Activated effector memory CD4-positive, alpha-beta T cell treated with anti-CD3 and anti-CD28 coated beads, Interleukin-2, amount 50 U/mL, for 16 hours (primary cell): ENCODE data around the gene PARD3.

Experiments used
- DNase-seq: peaks from one replicate; pipeline ENCODE4 v3.0.0-alpha.2; 2020

Gene PARD3

DNA sequence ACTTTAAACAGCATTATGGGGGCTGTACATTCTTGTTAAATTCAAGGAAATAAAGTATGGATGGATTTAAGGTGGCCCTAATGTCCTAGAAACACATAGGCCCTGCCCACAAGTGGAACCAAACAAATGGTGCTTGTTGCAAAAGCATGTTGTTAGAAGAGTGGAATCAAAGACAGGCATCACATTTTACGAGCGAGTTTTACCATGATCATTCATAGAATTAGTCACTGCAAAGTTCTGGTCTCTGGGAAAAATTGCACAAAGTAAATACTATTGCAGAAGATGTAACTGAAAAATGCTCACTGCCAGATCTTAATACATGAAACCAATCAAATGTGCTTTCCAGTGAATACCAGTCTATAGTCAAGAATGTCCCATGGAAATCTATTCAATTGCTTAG, 677.1 kb downstream of the PARD3 start:
- no peak for DNase-seq

DNA sequence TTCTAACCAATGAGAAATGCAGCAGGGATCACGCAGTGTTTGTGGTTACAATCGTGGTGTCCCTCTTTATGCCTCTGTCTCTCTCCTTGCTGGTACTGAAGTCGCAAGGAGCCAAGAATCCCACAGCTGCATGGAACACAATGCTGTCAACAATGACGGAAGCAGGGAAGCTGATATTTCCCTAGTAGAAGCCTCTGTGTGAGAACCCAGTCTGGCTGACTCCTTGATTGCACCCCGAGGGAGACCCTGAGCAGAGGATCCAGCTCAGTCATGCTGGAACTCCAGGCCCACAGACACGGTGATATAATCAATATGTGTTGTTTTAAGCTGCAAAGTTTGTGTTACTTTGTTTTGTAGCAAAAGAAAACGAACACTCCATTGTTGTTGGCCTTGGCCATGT, 677.9 kb downstream of the PARD3 start:
- no peak for DNase-seq

DNA sequence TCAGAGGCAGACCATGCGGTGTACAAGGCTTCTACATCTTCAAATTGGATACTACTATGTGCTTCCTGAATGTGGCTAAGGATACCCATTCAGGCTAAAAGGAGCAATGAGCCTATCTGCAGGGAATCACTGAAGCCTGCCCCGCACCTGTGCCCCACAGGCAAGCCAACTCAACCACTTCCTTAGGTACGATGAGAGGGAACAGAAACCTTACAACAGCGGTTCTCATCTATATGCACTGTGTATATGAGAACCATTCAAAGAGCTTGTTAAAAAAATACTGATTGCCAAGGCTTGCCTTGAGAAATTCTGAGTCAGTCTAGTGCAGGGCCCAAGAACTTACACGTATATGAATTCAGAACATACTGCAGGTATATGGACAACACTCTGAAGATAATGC, 679.6 kb downstream of the PARD3 start:
- DNase-seq: no peak

DNA sequence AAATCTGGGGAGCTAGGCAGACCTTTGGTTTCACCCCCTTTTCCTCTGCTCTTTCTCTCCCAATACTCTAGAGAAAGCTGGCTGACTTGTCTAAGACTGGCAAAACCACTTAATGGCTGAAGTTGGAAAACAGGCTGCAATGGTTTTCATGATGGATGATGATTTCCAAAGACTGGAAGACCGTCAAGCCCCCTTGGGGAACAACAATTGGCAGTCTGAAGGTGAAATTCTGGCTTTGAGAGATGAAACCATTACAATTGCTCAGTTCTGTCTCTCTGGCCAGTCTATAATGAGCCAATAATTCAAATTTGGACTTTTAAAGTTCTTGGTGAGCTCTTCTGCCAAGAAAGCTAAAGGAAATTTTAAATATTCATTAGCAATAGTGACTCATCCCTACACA, 680.5 kb downstream of the PARD3 start:
- DNase-seq: no peak

DNA sequence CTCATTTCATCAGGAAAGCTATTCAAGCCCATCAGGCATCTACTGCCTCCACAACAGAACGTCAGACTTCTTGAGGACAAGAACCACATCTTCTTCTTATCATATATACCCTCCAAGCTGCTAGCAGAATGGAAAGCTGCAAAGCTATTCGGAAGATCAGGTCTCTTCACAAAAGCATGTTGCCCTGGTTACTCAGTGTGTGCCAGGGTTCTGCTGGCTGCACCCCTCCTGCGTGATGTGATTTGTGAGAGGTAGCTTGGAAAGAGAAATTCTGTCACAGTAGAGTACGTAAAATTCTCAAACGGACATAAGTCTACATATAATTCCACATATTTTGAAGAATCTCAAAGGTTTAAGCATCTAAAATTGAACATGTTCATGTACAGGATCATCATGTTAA, 681.7 kb downstream of the PARD3 start:
- DNase-seq: no peak

DNA sequence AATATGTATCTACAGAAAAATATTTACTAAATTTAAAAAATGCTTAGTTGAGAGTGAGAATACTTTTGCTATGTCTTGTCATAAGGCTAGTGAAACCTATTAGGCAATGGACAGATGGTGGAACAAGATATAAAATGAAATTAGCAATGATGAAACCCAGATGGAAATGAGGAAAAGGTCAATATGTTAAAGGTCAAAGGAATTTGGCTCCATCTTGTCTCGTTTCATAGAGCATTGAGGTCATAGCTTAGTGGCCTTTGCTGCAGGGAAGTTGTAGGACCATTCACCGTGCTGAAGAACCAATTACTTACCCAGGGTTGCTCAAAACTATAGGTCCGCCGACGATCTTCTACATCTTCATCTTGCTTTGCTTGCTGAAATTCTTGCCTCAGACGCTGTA, 683.9 kb downstream of the PARD3 start:
- no peak for DNase-seq

DNA sequence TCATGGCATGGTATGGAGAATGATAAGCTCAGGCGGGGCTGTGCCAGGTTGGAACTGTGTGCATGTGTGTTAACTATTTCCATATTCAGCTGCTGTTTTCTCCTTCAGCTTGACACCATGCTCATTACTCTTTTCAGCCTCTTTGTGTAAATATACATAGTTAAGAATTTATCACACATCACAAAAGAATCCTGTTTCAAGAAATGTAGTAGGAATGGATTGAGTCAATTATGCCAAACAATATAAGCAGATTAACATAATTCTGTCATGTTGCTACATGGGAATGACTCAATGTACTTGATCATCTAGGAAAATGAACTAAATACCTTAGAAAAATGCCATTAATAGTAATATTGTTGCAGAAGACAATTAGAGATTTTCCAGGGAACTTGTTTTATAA, 687.4 kb downstream of the PARD3 start:
- no peak for DNase-seq

DNA sequence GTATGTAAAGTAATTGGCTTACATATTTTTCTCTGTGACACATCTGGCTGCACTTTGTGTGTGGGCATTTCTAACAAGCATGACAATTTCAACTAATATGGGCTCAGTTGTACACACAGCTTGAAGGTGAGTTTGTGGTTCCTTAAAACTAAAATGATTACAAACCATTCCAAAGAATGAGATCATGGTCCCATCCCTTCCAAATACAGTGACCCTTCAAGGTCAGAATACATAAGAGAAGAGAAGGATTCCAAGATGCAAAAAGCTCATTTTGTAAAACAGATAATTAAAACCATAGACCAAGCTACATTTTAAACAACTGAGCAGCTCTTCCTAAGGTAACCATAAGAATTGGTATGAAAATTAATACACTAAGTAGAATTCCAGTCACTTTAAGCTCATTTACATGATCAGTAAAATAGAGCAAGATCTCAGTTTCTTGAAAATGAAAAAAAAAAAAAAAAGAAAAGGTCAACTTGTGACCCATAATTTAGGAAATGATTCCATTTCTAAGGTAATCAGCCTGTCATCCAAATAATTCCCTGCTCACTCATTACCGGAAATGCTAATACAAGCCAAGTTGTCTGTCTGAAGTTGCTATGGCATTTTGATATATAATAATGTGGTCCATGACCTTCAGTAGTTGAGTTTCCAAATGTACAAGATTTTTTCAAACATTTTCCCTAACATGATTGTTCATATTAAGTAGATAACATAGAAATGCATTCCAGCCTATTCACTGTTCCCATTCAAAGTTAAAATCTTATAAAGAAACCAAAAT, 688.5 kb downstream of the PARD3 start:
- DNase-seq: no peak

DNA sequence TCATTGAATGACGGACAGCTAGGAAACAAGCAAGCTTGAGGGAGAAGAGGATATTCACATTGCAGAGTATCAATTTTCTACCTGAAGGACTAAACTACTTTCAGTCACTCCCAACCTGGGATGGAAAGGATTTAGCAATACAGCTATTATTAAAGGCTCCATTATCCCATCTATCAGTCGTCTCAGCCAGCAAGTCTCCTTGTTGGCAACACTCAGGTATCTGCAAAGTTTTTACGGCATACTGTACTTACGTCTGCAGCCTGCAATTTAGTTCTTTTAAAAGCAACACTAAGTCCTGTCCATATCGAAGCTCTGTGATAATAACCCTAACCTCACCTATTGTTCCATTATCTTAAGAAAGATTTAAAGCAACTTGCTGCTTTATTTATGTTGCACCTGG, 689.4 kb downstream of the PARD3 start:
- DNase-seq: no peak

DNA sequence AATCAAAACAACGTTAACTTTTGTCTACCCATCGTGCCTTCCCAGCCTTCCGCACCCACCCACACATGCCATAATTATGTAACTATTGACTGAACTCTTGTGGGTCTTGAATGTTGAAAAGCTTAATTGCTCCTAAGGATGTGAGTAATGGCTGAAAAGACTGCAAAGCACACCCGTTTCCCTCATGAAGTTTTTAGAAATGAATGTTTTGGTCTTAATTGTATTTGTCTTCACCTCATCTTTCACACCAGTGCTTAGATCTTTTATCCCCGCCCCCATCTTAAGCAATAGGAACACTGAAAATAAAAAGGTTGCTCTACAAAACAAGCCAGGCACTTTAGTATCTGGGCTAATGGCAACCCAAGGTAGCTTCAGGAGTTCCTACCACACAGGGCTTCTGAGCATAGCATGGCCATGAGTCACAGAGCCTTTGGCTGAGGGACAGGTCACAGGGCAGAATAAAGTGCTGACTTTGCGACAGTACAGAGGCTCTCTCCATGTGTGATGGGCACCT, 690.5 kb downstream of the PARD3 start:
- DNase-seq: no peak

DNA sequence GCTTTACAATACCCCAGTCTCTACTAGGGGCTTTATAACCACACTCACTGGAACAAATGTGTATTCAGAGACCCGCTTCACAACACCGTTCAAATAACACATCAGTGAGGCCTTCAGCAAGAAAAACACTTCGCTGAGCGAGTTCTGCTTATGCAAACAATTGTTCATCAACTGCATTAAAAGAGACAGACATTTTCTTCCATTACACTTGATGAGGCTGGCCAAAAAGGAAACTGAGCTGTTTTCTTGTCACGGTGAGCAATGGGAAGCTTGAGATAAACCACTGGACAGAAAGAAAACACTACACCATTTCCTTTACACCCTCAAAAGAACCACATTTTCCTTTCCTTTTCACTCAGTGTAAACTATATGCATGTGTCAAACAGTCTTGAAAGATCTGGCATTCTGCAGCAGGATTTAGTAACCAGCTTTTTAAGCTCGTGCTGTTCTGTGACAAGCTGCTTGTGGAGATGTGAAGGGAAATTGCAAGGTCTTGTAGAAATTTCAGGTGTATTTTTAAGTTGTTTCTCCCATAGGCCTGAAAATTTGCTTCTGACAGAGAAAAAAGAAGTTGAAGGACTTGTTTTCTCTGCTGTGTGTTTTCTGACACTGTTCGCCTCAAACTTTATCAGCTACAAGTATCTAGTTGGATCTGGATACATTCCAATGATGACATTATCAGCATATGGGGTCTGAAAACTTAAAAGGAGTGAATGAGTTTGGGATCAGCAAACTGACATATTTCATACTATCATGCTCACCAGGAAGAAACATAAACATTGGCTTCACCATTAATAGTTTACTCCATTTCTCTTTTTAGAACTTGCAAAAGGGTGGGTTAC, 693.1 kb downstream of the PARD3 start:
- no peak for DNase-seq

DNA sequence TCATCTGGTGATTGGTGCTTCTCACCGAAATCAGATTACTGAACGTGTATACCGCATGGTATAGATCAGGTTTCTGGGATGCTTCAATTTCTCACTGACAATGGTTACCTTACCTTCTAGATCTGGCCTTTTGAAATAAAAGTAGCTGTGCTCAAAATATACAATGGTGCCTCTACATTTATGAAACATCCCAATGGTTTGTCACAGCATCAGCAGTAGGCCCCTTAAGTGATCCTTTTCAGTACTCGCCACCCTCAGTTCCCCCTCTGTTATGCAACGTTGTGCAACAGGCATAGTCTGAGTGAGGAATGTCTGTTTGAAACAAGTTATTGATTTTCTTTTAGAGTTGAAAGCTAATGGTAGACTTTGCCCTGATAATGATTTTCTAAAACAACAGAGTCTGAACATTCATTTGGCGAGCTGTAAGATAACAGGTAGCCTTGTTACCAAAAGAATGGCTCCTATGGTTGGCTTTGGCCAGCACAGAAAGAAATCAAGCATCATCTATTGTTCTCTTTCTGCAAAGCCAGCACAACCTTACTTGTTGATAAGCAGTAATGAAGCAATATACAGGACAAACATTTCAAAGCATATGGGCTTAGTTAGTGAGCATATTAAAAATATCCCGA, 693.9 kb downstream of the PARD3 start:
- DNase-seq: no peak

DNA sequence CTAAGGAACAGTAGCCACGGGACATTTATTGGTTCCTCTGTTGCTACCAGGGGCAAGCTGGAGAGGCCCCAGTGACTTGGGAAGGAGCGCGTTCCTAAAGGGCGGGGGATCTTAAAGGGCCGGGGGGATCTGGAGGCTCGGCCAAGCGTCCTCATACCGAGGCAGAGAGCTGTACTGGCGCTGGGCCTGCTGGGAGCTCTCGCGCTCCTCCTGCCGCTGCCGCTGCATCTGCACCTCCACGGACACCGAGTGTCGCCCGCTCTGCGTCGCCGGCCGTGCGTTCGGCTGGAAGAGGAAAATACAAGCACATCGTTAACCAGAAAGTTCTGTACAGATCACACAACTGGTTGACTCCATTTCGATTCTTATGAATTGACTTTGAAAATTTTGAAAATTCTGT, 695.6 kb downstream of the PARD3 start:
- no peak for DNase-seq

DNA sequence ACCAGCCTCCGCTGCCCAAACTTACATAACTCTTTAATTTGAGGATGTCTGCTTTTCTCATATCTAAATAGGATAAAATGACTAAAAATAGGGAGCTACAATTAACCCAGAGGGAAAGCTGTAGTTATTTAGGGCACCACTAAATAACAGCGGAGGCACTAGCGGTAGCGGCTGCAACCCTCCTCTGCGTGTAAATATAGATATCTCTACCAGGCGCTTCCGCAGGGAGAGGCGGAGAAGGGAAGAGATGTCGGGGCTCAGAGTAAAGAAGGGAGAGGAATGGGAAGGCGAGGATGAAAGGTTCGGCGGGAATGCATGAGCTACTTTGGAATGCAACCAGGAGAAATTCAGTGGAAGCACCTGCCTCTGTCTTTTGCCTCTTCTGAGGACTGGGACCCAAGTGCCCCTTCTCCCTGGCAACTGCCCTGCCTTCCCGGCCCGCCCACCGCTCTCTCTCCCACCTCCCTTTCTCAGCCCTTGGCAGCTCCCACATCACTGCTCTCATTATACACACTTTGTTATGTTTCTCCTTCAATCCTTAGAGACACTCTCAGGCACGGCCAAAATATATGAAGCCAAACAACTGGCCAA, 698.3 kb downstream of the PARD3 start:
- DNase-seq: no peak

DNA sequence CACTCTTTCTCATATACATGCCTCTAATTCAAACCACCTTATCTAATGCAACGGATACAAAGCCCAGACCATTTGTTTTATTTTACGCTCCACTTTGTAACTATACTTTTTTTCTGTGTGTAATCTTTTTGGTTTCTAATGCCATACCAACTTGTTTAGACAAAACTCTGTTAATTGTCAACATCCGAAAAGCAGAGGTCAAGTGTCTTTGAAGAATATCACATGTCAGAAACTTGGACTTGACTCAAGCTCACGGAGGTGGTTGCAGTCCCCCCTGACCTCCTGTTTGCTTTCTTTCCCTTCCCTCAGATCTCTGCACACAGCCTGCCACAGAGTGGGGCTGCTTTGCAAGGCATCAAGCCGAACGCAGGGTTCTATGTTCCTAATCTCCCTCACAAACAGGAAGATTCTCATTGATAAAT, 698.9 kb downstream of the PARD3 start:
- DNase-seq: no peak

DNA sequence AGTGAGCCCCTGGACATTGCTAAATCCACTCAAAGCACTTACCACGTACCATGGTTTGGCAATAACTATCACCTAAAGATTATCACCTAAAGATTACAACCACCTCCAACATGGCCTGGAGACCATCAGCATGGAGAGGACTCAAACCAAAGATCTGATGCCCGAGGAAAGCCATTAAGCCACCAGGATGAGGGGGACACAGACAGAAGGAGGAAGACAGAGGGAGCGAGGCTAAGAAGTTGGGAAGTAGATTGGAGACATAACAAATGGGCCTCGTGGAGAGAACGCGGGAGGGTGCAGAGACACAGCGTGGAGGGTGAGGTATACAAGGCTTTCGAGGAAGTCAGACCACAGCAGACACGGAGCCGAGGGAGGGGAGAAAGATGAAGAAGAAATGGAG, 700.2 kb downstream of the PARD3 start:
- DNase-seq: no peak

DNA sequence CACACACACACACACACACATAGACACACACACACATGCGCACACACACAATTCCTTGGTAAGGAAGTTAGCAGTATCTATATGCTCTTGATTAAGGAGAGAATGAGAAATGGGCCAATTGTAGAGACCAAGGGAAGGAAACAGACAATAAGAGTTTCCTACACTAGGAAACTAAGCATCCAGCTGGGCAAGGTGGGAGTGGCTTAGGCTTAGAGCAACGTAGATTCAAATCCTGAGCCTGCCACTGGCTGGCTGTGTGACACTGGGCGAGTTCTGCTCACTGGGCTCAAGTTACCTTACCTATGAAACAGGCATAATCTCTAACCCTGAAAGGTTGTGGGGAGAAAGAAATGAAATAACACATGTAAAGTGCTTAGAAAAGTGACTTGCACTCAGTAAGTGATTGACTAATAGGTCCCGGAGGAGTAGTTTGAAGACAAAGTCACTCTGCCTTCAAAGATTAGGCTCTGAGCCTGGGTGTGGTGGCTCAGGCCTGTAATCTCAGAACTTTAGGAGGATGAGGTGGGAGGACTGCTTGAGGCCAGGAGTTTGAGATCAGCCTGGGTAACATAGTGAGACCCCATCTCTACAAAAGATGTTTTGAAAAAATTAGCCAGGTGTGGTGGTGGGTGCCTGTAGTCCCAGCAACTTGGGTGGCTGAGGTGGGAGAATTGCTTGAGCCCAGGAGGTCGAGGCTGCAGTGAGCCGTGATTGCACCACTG, 701.4 kb downstream of the PARD3 start:
- no peak for DNase-seq

DNA sequence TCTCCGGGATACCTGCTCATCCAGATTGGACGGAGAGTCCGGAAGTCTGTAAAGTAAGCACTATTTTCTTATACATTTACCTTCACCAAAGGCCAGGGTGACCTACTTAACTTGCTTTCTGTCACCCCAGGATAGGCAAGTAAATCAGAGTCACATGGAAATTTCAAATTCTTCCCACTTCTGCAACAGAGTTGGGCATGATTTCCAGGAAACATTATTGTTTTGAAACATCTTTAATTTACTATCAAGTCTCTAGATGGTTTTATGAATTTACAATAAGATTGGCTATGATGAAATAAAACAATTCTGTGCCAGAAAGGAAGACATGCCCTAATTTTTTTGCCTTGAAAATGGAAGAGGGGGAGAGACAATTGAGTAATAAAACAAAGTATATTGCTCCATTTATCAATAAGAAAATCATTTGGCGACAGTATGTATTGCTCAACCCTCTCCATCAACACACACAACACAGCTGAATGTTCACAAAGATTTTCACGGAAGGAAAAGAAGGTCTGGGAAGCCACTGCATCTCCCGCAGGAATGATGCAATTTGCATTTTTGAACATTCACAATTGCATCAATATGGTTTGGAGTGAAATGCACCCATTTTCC, 702.8 kb downstream of the PARD3 start:
- no peak for DNase-seq

DNA sequence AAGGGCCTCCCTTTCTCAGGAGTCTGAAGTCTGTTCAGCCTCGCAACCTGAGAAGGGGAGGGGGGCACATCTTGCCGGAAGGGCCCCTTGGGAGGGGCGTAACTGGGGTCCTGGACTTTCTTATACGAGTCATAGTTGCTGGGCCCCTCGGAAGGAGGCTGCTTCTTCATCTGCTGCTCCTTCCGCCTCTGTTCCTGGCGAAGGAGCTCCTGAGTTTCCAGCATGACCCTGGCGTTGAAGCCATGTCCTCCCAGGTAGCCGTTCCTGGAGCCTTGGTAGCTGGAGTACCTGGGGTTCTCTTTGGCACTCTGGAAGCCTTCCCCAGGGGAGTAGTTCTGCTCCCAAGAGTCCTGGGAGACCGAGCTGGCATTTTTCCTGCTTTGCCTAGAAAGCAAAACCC, 703.9 kb downstream of the PARD3 start:
- DNase-seq: no peak

DNA sequence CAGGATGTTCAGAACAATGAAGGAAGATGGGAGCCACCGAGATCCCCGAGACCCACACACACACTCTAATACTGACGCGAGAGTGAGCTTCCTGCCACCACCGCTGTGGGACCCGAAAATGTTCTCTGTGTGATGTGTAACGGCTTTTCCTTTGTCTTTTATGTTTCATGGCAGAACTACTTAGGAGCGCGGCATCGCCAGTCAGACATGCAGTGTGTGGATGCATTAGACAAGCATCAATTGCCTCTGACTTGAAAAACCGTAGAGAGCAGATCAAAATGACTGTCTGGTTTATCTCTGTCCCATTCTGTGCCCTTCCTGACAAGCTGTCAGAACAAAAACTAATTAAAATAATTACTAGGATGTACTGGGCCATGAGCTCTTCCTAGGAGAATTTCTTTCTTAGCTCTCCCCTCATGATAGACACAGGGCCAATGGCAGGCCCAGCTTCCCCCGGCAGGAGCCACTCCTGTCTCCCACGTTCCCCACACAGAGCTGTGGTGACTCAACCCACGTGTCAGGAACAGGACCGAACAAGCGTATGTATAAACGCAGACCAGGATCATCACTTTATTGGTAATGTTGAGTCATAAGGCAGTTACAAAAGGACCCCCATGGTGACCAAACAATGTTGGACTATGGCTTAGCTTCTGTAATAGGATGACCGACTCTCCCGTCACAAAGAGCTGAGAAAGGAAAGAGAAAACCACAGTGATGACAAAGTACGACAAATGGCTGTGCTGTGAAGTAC, 705.0 kb downstream of the PARD3 start:
- DNase-seq: no peak

DNA sequence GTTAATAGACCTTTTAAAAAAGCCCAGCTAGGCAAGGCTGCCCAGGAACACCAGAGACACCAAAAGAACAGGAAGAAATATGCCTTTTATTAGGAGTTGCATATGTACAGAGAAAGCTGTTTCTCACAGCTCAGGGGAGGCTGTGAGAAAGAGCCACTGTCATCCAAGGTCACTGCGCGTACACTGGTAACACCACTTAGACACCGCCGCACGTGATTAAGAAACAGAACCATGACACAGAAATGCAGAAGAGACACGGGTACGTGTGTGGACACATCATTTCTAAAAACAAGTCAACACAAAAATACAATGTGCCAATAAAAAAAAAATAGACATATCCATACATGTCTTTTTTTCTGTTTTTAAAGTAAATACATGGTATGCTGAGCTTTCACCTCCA, 705.6 kb downstream of the PARD3 start:
- no peak for DNase-seq
